ENCODE results near the gene ELF4.
A peak's percentile ranks its signal among the peaks of the same experiment; 100 is the strongest.

ELF4 gene

DNA sequence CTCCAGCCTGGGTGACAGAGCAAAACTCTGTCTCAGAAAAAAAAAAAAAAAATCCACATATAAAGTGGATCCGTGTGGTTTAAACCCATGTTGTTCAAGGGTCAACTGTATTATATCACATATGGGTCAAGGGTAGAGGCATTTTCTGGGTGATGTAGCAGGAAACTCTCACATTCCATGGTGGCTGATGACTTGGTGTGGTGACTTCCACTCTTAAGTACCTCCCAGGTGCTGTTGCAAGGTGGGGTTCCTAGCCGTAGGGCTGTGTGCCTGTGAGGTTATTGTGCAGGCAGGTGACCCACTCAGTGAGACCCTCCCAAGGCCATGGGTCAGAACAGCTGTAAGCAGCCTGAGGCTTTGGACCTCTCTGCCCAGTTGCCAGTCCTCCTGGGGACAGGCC lies 17.0 kb downstream of the ELF4 start:
- H3K36me3 ChIP-seq (ENCODE audit: control insufficient read depth, low read length), result no peaks in the 10 kb centered on the region
- H3K27ac ChIP-seq (ENCODE audit: low read depth, low read length), result no peak overlapping the region
- H3K79me2 ChIP-seq (ENCODE audit: control insufficient read depth, low read length), result peaks cover 73% of the 10 kb centered on the region
- H3K4me2 ChIP-seq (ENCODE audit: low read length), result no peak overlapping the region
- H3K9me3 ChIP-seq (ENCODE audit: control insufficient read depth, insufficient read depth, low read length), result no peaks in the 10 kb centered on the region
- H3F3A ChIP-seq (ENCODE audit: control insufficient read depth, insufficient read depth), result no peaks in the 10 kb centered on the region
- H3K4me1 ChIP-seq (ENCODE audit: control insufficient read depth, low read length), result peaks cover 44% of the 10 kb centered on the region
- H3K4me3 ChIP-seq (ENCODE audit: low read length), result no peak overlapping the region
- no peaks in the 10 kb centered on the region for H4K20me1 ChIP-seq (ENCODE audit: control insufficient read depth, insufficient read depth, low read depth, low read length)
- no peak for TF ChIP-seq CTCF (IDR thresholded peaks at IDR 0.05; ENCODE audit: low read depth, low read length, poor library complexity, severe bottlenecking)
- TF ChIP-seq EZH2phosphoT487 (IDR thresholded peaks at IDR 0.05; ENCODE audit: borderline replicate concordance, low read length), result no peak
- H3K9me2 ChIP-seq (replicated peaks; ENCODE audit: control insufficient read depth, low read length), result no peaks in the 10 kb centered on the region
- no peaks in the 10 kb centered on the region for H3K27me3 ChIP-seq (ENCODE audit: control insufficient read depth, low read length)

GRCh38 chrX:130091980-130092522 lies 18.2 kb downstream of the ELF4 start:
- Histone ChIP-seq H3F3A (ENCODE audit: control insufficient read depth, insufficient read depth) (peaks cover 3% of the 10 kb centered on the region; the same call in 1 of the 2 replicates), H3K9me3 (ENCODE audit: control insufficient read depth, insufficient read depth, low read length) (no peaks in the 10 kb centered on the region), H4K20me1 (ENCODE audit: control insufficient read depth, insufficient read depth, low read depth, low read length) (no peaks in the 10 kb centered on the region), H3K9me2 (replicated peaks; ENCODE audit: control insufficient read depth, low read length) (no peaks in the 10 kb centered on the region), H3K4me1 (ENCODE audit: control insufficient read depth, low read length) (peaks cover 56% of the 10 kb centered on the region), H3K4me3 (ENCODE audit: low read length) (peak overlapping the region; percentile 54), H3K27ac (ENCODE audit: low read depth, low read length) (peak overlapping the region; percentile 62), H3K79me2 (ENCODE audit: control insufficient read depth, low read length) (peaks cover 70% of the 10 kb centered on the region), H3K36me3 (ENCODE audit: control insufficient read depth, low read length) (no peaks in the 10 kb centered on the region), H3K27me3 (ENCODE audit: control insufficient read depth, low read length) (no peaks in the 10 kb centered on the region), H3K4me2 (ENCODE audit: low read length) (peak overlapping the region; percentile 75)
- TF ChIP-seq EZH2phosphoT487 (IDR thresholded peaks at IDR 0.05; ENCODE audit: borderline replicate concordance, low read length) (no peak), CTCF (IDR thresholded peaks at IDR 0.05; ENCODE audit: low read depth, low read length, poor library complexity, severe bottlenecking) (peak; percentile 42)

DNA sequence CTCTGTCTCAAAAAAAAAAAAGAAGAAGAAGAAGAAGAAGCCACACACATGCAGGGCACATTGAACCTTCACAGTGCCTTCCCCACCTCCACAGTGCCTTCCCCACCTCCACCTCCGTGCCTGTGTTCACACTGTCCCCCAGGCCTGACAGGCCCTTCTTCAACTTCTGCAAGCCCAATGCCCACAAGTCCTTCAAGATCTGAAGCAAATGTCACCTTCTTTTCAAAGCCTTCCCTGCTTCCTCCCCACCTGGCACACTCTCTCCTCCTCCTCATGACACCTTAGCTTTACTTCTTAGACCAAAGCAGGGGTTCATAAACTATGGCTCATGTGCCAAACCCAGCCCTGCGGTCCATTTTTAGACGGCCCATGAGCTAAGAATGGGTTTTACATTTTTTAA lies 19.9 kb downstream of the ELF4 start:
- no peaks in the 10 kb centered on the region for H4K20me1 ChIP-seq (ENCODE audit: control insufficient read depth, insufficient read depth, low read depth, low read length)
- peak overlapping the region; percentile 40 for H3K4me2 ChIP-seq (ENCODE audit: low read length)
- H3K27ac ChIP-seq (ENCODE audit: low read depth, low read length), result no peak overlapping the region
- TF ChIP-seq CTCF (IDR thresholded peaks at IDR 0.05; ENCODE audit: low read depth, low read length, poor library complexity, severe bottlenecking), result no peak
- no peak for TF ChIP-seq EZH2phosphoT487 (IDR thresholded peaks at IDR 0.05; ENCODE audit: borderline replicate concordance, low read length)
- peaks cover 7% of the 10 kb centered on the region for H3F3A ChIP-seq (ENCODE audit: control insufficient read depth, insufficient read depth)
- no peaks in the 10 kb centered on the region for H3K9me2 ChIP-seq (replicated peaks; ENCODE audit: control insufficient read depth, low read length)
- H3K36me3 ChIP-seq (ENCODE audit: control insufficient read depth, low read length), result peaks cover 8% of the 10 kb centered on the region
- no peak overlapping the region for H3K4me3 ChIP-seq (ENCODE audit: low read length)
- peaks cover 74% of the 10 kb centered on the region for H3K79me2 ChIP-seq (ENCODE audit: control insufficient read depth, low read length)
- H3K4me1 ChIP-seq (ENCODE audit: control insufficient read depth, low read length), result peaks cover 73% of the 10 kb centered on the region
- no peaks in the 10 kb centered on the region for H3K9me3 ChIP-seq (ENCODE audit: control insufficient read depth, insufficient read depth, low read length)
- no peaks in the 10 kb centered on the region for H3K27me3 ChIP-seq (ENCODE audit: control insufficient read depth, low read length)

All from DOHH2 (cell line).